OCI-LY1 (cell line): ENCODE measurements around the gene OR10H4.
"Not testable (repeated sequence)": the region's sequence is repeated elsewhere in the genome, so short reads cannot be mapped to it uniquely, and the experiment has no call there.

ENCODE experiments used
- H2AFZ ChIP-seq: fragments of 200-600 bp; sonication (generic), shearing (Covaris generic); 2 replicates; pipeline ENCODE4 v1.6.0; 2014; ENCODE audit warnings: antibody characterized with exemption, mild to moderate bottlenecking, low read length
- H3F3A ChIP-seq: fragments of 200-600 bp; sonication (generic), shearing (Covaris generic); 2 replicates; pipeline ENCODE4 v1.6.0; 2014; ENCODE audit warnings: mild to moderate bottlenecking, antibody characterized with exemption, low read length, moderate library complexity; ENCODE audit not compliant: insufficient read depth
- H3K27ac ChIP-seq: fragments of 200-600 bp; sonication (generic); 2 replicates; pipeline ENCODE4 v1.5.1; 2014; ENCODE audit warnings: low read length, mixed run types, mild to moderate bottlenecking, low read depth; ENCODE audit not compliant: poor library complexity, severe bottlenecking
- H3K27me3 ChIP-seq: fragments of 200-600 bp; sonication (generic); 2 replicates; pipeline ENCODE4 v1.6.0; 2014; ENCODE audit warnings: antibody characterized with exemption, mild to moderate bottlenecking, low read length, moderate library complexity; ENCODE audit not compliant: insufficient read depth
- H3K36me3 ChIP-seq: fragments of 200-600 bp; sonication (generic); 2 replicates; pipeline ENCODE4 v1.6.1; 2014; ENCODE audit warnings: mild to moderate bottlenecking, antibody characterized with exemption, low read length, moderate library complexity, mixed read lengths; ENCODE audit not compliant: insufficient read depth
- H3K4me1 ChIP-seq: fragments of 200-600 bp; sonication (generic); 2 replicates; pipeline ENCODE4 v1.5.1; 2014; ENCODE audit warnings: mild to moderate bottlenecking, low read length, moderate library complexity; ENCODE audit not compliant: insufficient read depth, severe bottlenecking
- H3K4me2 ChIP-seq: fragments of 200-600 bp; sonication (generic), shearing (Covaris generic); 2 replicates; pipeline ENCODE4 v1.6.1; 2014; ENCODE audit warnings: low read length
- H3K4me3 ChIP-seq: fragments of 200-600 bp; sonication (generic); 2 replicates; pipeline ENCODE4 v1.5.1; 2014; ENCODE audit warnings: low read length, low read depth, mild to moderate bottlenecking, mixed read lengths; ENCODE audit not compliant: poor library complexity, severe bottlenecking
- H3K79me2 ChIP-seq: fragments of 200-600 bp; shearing (Covaris generic); 2 replicates; pipeline ENCODE4 v1.6.1; 2016; ENCODE audit warnings: mixed run types, low read length, mixed read lengths; ENCODE audit not compliant: insufficient read depth
- H3K9ac ChIP-seq: fragments of 200-600 bp; sonication (generic), shearing (Covaris generic); 2 replicates; pipeline ENCODE4 v1.6.1; 2014; ENCODE audit warnings: mild to moderate bottlenecking, low read length, mixed read lengths
- H3K9me2 ChIP-seq: fragments of 200-600 bp; sonication (generic), shearing (Covaris generic); 2 replicates; pipeline ENCODE4 v1.6.1; 2014; ENCODE audit warnings: low read depth, mild to moderate bottlenecking, low read length, mixed read lengths
- H3K9me3 ChIP-seq: fragments of 200-600 bp; shearing (Covaris generic); 2 replicates; pipeline ENCODE4 v1.6.1; 2014; ENCODE audit warnings: low read length, mixed read lengths
- H4K20me1 ChIP-seq: fragments of 200-600 bp; sonication (generic), shearing (Covaris generic); 2 replicates; pipeline ENCODE4 v1.6.0; 2016; ENCODE audit warnings: mild to moderate bottlenecking, low read length; ENCODE audit not compliant: insufficient read depth
- CTCF ChIP-seq: fragments of 200-600 bp; sonication (generic), shearing (Covaris generic); IDR thresholded peaks from 2 replicates; pipeline ENCODE4 v1.5.1; 2017; ENCODE audit warnings: mild to moderate bottlenecking, antibody characterized with exemption, low read length, moderate library complexity, mixed read lengths
- EZH2 ChIP-seq: fragments of 200-600 bp; sonication (generic), shearing (Covaris generic); IDR thresholded peaks from 2 replicates; pipeline ENCODE4 v1.8.0; 2017; ENCODE audit warnings: borderline replicate concordance, mixed run types, mild to moderate bottlenecking, antibody characterized with exemption, low read length, moderate library complexity, mixed read lengths

The OR10H4 gene

GRCh38 chr19:15979293-15979692, 30.5 kb downstream of the OR10H4 start:
- Histone ChIP-seq H3K4me2 (no peak overlapping the region), H4K20me1 (no peaks in the 10 kb centered on the region), H3K9me3 (peaks cover 5% of the 10 kb centered on the region; the same call in 1 of the 2 replicates), H2AFZ (no peak overlapping the region), H3K27ac (no peak overlapping the region), H3K4me1 (no peaks in the 10 kb centered on the region), H3K79me2 (no peaks in the 10 kb centered on the region), H3K4me3 (no peak overlapping the region), H3K9ac (no peak overlapping the region), H3K9me2 (no peaks in the 10 kb centered on the region), H3K36me3 (no peaks in the 10 kb centered on the region), H3F3A (no peaks in the 10 kb centered on the region), H3K27me3 (no peaks in the 10 kb centered on the region)
- TF ChIP-seq CTCF (no peak), EZH2 (no peak)

DNA sequence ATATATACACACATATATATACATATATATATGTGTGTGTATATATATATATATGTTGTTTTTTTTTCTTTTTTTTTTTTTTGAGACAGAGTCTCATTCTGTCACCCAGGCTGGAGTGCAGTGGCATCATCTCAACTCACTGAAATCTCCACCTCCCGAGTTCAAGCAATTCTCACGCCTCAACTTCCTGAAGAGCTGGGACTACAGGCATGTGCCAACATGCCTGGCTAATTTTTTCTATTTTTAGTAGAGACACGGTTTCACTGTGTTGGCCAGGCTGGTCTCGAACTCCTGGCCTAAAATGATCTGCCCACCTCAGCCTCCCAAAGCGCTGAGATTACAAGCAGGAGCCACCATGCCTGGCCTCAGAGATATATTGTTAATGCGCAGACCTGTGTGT, 37.0 kb downstream of the OR10H4 start:
- not testable (repeated sequence) for H3K9me2 ChIP-seq, H3K27ac ChIP-seq, H3K36me3 ChIP-seq, H3F3A ChIP-seq, H3K4me2 ChIP-seq, H3K27me3 ChIP-seq, H2AFZ ChIP-seq, H3K4me1 ChIP-seq, H3K9me3 ChIP-seq, H4K20me1 ChIP-seq, H3K9ac ChIP-seq, H3K4me3 ChIP-seq, H3K79me2 ChIP-seq

- Histone ChIP-seq H3K36me3 (no peaks in the 10 kb centered on the region), H3K79me2 (no peaks in the 10 kb centered on the region), H4K20me1 (no peaks in the 10 kb centered on the region), H3F3A (no peaks in the 10 kb centered on the region), H3K9me2 (no peaks in the 10 kb centered on the region), H3K4me3 (no peak overlapping the region), H3K27ac (no peak overlapping the region), H3K4me1 (no peaks in the 10 kb centered on the region), H3K9ac (no peak overlapping the region), H3K27me3 (0 out of 2 replicates have a peak, but pooled peaks cover 3% of the 10 kb centered on the region), H2AFZ (no peak overlapping the region), H3K9me3 (peaks cover 5% of the 10 kb centered on the region; the same call in 1 of the 2 replicates), H3K4me2 (no peak overlapping the region)
- TF ChIP-seq CTCF (no peak), EZH2 (no peak)
These were observed 37.9 kb downstream of the OR10H4 start for GRCh38 chr19:15986701-15987100.

DNA sequence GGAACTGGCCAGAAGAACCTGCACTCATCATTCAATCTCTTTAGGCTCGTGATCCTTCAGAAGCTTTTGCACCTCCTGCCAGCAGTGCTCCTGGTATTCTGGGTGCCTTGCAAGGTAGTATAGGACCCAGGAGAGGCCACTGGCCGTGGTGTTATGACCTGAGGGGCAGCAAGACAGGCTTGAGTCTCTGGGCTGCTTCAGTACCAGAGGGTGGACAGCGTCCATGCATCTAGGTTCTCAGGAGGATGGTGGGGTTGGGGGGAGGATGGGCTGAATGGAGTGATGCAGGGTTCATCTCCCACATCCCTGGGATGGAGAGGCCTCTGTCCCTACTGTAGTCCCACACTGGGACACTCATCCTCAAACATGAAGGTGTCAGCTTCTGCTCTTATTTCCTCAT, 41.1 kb downstream of the OR10H4 start:
- Histone ChIP-seq H3K9ac (no peak overlapping the region), H3K9me3 (no peaks in the 10 kb centered on the region), H4K20me1 (no peaks in the 10 kb centered on the region), H3K4me1 (no peaks in the 10 kb centered on the region), H3K27ac (no peak overlapping the region), H3K4me2 (no peak overlapping the region), H2AFZ (no peak overlapping the region), H3K4me3 (no peak overlapping the region), H3K9me2 (no peaks in the 10 kb centered on the region), H3K36me3 (no peaks in the 10 kb centered on the region), H3F3A (no peaks in the 10 kb centered on the region), H3K27me3 (0 out of 2 replicates have a peak, but pooled peaks cover 3% of the 10 kb centered on the region), H3K79me2 (no peaks in the 10 kb centered on the region)
- TF ChIP-seq CTCF (no peak), EZH2 (no peak)
